ENCODE measurements around the gene MAG.

The MAG gene

DNA sequence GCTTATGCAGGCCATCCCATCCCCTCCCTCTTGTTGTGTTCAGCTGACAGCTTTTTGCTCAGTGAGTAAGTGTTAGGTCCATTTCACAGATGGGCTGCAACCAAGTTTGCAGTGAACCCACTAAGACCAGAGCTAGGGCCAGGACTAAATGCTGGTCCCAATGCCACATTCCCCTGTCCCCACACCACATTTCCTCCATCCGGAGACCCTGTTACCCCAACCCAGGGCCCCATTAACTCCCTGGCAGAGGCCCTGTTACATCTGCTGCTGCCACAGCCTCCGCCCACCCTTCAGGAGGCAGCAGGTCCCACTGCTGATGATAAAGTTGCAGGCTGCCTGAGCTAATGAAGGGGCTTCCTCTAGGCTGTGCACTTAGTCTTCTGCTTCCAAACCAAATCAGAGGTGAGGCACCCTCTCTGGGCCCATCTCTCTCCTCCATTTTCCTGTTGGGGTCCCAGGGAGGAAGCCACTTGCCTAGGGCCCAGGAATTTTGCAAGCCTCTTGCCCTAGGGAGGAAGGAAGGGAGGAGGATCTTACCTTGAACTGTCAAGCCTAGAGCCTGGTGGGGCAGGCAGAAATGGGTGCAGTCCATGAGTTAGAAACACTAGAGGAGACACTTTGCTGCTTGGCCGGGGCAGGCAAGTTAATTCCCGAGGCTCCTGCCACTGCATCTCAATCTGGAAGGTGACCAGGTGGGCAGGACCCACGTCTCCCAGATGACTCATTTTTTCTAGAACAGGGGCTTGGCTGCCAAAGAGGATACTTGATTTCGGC lies 26.6 kb upstream of the MAG start:
- DNase-seq (ENCODE audit: low read depth), result no peak

DNA sequence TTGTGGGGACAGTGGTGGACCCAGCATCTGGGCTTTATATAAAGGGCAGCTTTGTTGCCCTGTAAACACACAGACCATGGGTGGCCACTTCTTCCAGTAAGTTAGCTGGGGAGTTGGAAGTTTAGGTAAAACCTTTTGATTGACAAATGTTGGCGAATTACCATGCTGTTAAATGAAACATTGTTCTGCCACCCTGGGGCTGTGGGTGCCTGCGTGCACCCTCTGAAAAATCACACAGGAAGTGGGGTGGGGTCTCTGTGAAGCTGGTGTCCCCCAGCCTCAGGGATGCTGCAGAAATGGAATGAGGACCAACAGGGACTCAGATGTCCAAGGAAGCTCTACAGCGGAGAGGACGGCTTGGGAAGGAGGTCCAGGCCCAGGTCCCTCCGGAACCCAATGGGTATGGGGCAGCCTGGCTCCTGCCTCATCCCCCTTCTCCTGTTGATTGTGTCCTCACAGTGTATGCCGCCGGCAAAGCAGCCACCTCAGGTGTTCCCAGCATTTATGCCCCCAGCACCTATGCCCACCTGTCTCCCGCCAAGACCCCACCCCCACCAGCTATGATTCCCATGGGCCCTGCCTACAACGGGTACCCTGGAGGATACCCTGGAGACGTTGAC lies 26.0 kb upstream of the MAG start:
- no peak for DNase-seq (ENCODE audit: low read depth)

- DNase-seq (ENCODE audit: low read depth), result no peak
Measured at GRCh38 chr19:35266520-35267352, 25.2 kb upstream of the MAG start.

DNA sequence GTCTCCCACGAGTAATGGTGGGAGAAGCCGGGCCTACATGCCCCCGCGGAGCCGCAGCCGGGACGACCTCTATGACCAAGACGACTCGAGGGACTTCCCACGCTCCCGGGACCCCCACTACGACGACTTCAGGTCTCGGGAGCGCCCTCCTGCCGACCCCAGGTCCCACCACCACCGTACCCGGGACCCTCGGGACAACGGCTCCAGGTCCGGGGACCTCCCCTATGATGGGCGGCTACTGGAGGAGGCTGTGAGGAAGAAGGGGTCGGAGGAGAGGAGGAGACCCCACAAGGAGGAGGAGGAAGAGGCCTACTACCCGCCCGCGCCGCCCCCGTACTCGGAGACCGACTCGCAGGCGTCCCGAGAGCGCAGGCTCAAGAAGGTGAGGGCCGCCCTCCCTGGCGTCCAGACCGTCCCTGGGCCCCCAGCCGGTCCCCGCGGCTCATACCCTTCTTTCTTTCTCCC lies 24.6 kb upstream of the MAG start:
- DNase-seq (ENCODE audit: low read depth), result no peak

DNA sequence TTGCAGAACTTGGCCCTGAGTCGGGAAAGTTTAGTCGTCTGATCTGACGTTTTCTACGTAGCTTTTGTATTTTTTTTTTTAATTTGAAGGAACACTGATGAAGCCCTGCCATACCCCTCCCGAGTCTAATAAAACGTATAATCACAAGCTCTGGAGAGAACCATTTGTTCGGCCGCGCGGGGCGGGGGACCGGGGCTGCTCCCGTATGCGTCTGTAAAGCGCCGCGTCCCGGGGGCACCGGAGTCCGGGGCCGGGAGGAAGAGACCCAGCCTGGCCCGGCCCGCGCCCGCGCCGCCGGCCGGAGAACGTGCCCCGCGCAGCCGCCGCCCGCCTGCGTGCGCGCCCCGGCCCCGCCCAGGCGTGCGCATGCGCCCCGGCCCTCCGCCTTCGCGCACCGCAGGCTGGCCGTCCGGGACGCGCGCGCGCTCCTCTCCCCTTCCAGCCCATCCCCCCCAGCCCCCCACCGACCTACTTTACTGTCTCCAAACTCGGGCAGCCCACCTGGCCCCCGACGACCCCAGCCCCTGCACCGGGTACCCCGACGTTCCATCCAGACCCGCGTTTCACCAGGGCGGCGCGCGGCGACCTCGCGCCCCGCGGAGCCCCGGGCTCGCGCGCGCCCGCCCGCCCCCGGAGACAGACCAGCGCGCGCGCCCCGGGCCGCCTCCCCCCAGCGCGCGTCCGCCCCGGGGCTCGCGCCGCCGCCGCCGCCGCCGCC lies 24.0 kb upstream of the MAG start:
- DNase-seq (ENCODE audit: low read depth), result peak; percentile 48

- DNase-seq (ENCODE audit: low read depth), result peak; percentile 35
Measured at GRCh38 chr19:35268536-35269437, 23.2 kb upstream of the MAG start, which contains the start of gene USF2. TSS of gene USF2 (plus strand) at chr19:35268962. CDS start at chr19:35269102, 140 bp downstream.

DNA sequence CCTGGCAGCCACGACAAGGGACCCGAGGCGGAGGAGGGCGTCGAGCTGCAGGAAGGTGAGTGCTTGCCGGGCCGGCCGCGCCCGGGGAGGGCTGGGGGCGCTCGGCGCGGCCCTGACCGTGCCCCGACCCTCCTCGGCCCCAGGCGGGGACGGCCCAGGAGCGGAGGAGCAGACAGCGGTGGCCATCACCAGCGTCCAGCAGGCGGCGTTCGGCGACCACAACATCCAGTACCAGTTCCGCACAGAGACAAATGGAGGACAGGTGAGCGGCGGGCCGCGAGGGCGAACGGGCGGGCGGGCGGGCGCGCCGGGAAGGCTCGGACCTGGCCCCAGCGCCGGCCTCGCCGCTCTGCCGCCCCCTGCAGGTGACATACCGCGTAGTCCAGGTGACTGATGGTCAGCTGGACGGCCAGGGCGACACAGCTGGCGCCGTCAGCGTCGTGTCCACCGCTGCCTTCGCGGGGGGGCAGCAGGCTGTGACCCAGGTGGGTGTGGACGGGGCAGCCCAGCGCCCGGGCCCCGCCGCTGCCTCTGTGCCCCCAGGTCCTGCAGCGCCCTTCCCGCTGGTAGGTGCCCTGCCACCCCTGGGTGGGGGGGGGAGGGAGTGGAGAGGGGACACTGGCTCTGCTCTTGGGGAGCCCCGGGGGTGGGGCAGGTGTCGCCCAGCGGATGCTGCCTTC lies 22.4 kb upstream of the MAG start:
- DNase-seq (ENCODE audit: low read depth), result peak; percentile 76

DNA sequence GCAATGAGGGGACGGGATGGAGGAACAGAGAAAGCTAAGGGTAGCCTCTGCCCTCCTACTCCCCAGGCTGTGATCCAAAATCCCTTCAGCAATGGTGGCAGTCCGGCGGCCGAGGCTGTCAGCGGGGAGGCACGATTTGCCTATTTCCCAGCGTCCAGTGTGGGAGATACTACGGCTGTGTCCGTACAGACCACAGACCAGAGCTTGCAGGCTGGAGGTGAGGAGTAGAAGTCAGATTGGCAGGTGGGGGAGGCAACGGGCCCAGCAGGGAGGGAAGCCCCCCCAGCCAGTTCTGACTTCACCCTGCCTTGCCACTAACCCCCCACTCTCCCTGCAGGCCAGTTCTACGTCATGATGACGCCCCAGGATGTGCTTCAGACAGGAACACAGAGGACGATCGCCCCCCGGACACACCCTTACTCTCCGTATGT lies 21.6 kb upstream of the MAG start:
- no peak for DNase-seq (ENCODE audit: low read depth)

DNA sequence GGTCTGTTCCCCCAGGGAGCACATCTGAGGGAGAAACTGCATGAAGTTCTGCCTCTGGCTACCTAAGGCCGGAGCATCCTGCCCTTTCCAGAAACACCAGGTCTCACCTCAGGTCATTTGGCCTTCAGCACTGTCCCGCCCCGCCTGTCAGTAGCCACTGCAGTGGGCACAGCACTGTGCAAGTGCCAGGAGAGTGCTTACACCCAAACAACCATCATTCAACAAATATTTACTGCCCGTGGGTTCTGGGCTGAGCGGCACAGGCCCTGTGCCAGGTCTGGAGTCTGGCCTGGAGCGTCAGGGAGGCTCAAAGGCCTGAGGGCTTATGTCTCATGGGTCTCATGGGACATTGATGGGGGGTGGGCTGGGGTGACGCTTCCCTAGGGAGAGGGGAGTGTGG lies 20.4 kb upstream of the MAG start:
- DNase-seq (ENCODE audit: low read depth), result no peak

GRCh38 chr19:35272122-35272719 lies 19.7 kb upstream of the MAG start:
- DNase-seq (ENCODE audit: low read depth), result no peak

- no peak for DNase-seq (ENCODE audit: low read depth)
Measured at GRCh38 chr19:35272954-35273649, 18.9 kb upstream of the MAG start.

- no peak for DNase-seq (ENCODE audit: low read depth)
Measured at GRCh38 chr19:35273686-35274259, 18.2 kb upstream of the MAG start.

DNA sequence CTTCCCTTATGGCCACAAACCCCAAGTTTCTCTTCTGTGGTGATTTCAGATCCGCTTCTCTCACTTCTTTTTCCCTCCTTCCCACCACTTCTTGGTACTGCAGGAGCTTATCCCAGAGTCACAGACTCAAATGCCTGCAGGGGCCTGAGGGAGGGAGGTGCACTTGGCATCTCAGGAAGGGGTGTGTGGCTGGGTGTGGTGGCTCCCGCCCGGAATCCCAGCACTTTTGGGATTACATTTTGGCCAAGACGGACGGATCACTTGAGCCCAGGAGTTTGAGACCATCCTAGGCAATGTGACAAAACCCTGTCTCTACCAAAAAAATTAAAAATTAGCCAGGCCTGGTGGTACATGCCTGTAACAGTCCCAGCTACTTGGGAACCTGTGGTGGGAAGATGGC lies 17.6 kb upstream of the MAG start:
- no peak for DNase-seq (ENCODE audit: low read depth)

GRCh38 chr19:35276706-35277281 lies 15.2 kb upstream of the MAG start:
- no peak for DNase-seq (ENCODE audit: low read depth)

DNA sequence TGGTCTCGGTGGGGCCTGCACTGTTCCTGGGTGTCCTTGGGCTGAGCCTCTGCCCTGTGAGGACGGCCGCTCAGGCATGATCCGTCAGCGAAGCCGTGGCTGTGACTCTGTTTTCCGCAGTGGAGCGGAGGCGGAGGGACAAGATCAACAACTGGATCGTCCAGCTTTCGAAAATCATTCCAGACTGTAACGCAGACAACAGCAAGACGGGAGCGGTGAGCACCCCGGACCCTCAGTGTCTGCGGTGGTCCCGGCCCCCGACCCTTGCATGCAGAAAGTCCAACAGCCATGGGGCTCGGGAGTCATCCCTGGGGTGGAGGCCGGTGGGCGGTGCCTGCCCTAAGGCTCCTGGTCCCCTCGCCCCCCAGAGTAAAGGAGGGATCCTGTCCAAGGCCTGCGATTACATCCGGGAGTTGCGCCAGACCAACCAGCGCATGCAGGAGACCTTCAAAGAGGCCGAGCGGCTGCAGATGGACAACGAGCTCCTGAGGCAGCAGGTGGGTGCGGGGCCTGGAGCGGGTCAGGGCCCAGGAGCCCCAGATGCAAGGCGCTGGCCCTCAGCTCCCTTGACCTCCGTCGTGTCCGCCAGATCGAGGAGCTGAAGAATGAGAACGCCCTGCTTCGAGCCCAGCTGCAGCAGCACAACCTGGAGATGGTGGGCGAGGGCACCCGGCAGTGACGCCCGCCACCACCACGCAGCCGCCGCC lies 13.2 kb upstream of the MAG start:
- no peak for DNase-seq (ENCODE audit: low read depth)

DNA sequence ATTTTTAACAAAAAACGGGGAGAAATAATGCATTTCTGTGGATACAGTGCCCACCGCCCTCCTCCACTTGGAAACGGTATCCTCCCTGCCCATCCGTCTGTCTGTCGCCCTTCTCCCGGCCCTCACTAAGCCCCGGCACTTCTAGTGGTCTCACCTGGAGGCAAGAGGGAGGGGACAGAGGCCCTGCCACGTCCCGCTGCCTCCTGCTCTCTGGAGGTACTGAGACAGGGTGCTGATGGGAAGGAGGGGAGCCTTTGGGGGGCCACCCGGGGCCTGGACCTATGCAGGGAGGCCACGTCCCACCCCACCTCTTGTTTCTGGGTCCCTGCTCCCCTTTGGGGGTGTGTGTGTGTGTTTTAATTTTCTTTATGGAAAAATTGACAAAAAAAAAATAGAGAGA lies 12.6 kb upstream of the MAG start:
- DNase-seq (ENCODE audit: low read depth), result no peak

GRCh38 chr19:35279985-35280821 lies 11.8 kb upstream of the MAG start:
- DNase-seq (ENCODE audit: low read depth), result no peak

Measured in HS-27A (cell line).